Hippocampal formation (tissue), 2 donors: Measurements from ENCODE around the gene ALLC.
A peak's percentile ranks its signal among the peaks of the same experiment; 100 is the strongest.
"Not testable (repeated sequence)": the region's sequence is repeated elsewhere in the genome, so short reads cannot be mapped to it uniquely, and the experiment has no call there.

ENCODE experiments used
- DNase-seq, 2 donors: peaks; one replicate each; lab custom pipeline; 2025; lab: John Stamatoyannopoulos, UW

The ALLC gene

GRCh38 chr2:3655871-3656761 lies 1.9 kb upstream of the ALLC start:
- DNase-seq = no peak

- peak in 1 of 2 donors; percentile 29 for DNase-seq
Measured at GRCh38 chr2:3656762-3657721, 958 bp upstream of the ALLC start.

GRCh38 chr2:3659447-3660432 lies 1.7 kb downstream of the ALLC start:
- DNase-seq = no peak

- not testable (repeated sequence) for DNase-seq
Measured at GRCh38 chr2:3660640-3661039, 2.6 kb downstream of the ALLC start.

GRCh38 chr2:3661149-3661660 lies 3.2 kb downstream of the ALLC start:
- DNase-seq = no peak

GRCh38 chr2:3662239-3662638 lies 4.2 kb downstream of the ALLC start:
- DNase-seq = no peak

GRCh38 chr2:3664118-3664517 lies 6.1 kb downstream of the ALLC start:
- DNase-seq = no peak

GRCh38 chr2:3664925-3665324 lies 6.9 kb downstream of the ALLC start:
- no peak for DNase-seq

- no peak for DNase-seq
Measured at GRCh38 chr2:3665886-3666612, 8.0 kb downstream of the ALLC start.

- no peak for DNase-seq
Measured at GRCh38 chr2:3666613-3666975, 8.6 kb downstream of the ALLC start.

GRCh38 chr2:3667151-3667631 lies 9.2 kb downstream of the ALLC start:
- no peak for DNase-seq

- no peak for DNase-seq
Measured at GRCh38 chr2:3669656-3670055, 11.7 kb downstream of the ALLC start.

GRCh38 chr2:3670376-3670775 lies 12.4 kb downstream of the ALLC start:
- DNase-seq = no peak

GRCh38 chr2:3670941-3671340 lies 12.9 kb downstream of the ALLC start:
- DNase-seq = no peak

GRCh38 chr2:3672861-3673678 lies 15.1 kb downstream of the ALLC start:
- no peak for DNase-seq

- no peak for DNase-seq
Measured at GRCh38 chr2:3674066-3674845, 16.3 kb downstream of the ALLC start.

GRCh38 chr2:3675687-3676086 lies 17.7 kb downstream of the ALLC start:
- no peak for DNase-seq

GRCh38 chr2:3677436-3677835 lies 19.4 kb downstream of the ALLC start:
- DNase-seq = no peak

GRCh38 chr2:3678212-3678611 lies 20.2 kb downstream of the ALLC start:
- DNase-seq = no peak
